ENCODE measurements around the gene PCAT6. TPM values are rescaled to one million over a fixed set of nuclear protein-coding genes. Genes with fewer than 3 reads are reported as not detected.

PCAT6 gene
- total RNA-seq, 1 experiment from 2014 or later, result 0.84 TPM

GRCh38 chr1:202802998-202803932, 7.5 kb upstream of the PCAT6 start:
- TF ChIP-seq, protein P1, sequence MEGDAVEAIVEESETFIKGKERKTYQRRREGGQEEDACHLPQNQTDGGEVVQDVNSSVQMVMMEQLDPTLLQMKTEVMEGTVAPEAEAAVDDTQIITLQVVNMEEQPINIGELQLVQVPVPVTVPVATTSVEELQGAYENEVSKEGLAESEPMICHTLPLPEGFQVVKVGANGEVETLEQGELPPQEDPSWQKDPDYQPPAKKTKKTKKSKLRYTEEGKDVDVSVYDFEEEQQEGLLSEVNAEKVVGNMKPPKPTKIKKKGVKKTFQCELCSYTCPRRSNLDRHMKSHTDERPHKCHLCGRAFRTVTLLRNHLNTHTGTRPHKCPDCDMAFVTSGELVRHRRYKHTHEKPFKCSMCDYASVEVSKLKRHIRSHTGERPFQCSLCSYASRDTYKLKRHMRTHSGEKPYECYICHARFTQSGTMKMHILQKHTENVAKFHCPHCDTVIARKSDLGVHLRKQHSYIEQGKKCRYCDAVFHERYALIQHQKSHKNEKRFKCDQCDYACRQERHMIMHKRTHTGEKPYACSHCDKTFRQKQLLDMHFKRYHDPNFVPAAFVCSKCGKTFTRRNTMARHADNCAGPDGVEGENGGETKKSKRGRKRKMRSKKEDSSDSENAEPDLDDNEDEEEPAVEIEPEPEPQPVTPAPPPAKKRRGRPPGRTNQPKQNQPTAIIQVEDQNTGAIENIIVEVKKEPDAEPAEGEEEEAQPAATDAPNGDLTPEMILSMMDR (conservative IDR thresholded peaks at IDR 0.05; ENCODE audit: low read depth, low read length), result no peak
- no peak for TF ChIP-seq EZH2 (IDR thresholded peaks at IDR 0.05; ENCODE audit: borderline replicate concordance, low read depth, low read length, poor library complexity, severe bottlenecking)
- intact Hi-C loops (cut with micrococcal nuclease; ENCODE audit: unreplicated experiment), result no loop called here
- DNase-seq (ENCODE audit: low spot score), result peak; percentile 81
- no peaks in the 10 kb centered on the region for H3K27me3 ChIP-seq (replicated peaks; ENCODE audit: insufficient read depth, low read depth, low read length, poor library complexity)
- no peaks in the 10 kb centered on the region for H3K36me3 ChIP-seq (ENCODE audit: insufficient read depth, low read length, poor library complexity, severe bottlenecking)
- ChIA-PET CTCF (interaction anchor here (0.6 kb wide), 1 partner anchor 122 kb away, joined by 13 read pairs; no protein-coding TSS in a partner anchor), POLR2A (ENCODE audit: low non-redundant PET) (no interaction called here)
- no TSS peak for BruUV-seq (replicated peaks)
- peaks cover 31% of the 10 kb centered on the region for H3K4me1 ChIP-seq (ENCODE audit: insufficient read depth, low read length, poor library complexity, severe bottlenecking)
- no peaks in the 10 kb centered on the region for H3K9me3 ChIP-seq (ENCODE audit: low read depth, low read length, poor library complexity, severe bottlenecking)
- peak overlapping the region; percentile 18 for H3K27ac ChIP-seq (ENCODE audit: low read depth, low read length, poor library complexity, severe bottlenecking)
- H3K4me3 ChIP-seq (ENCODE audit: low read depth, low read length, poor library complexity, severe bottlenecking), result no peak overlapping the region

GRCh38 chr1:202804126-202804525, 6.6 kb upstream of the PCAT6 start:
- Histone ChIP-seq H3K9me3 (ENCODE audit: low read depth, low read length, poor library complexity, severe bottlenecking) (no peaks in the 10 kb centered on the region), H3K27me3 (replicated peaks; ENCODE audit: insufficient read depth, low read depth, low read length, poor library complexity) (no peaks in the 10 kb centered on the region), H3K36me3 (ENCODE audit: insufficient read depth, low read length, poor library complexity, severe bottlenecking) (no peaks in the 10 kb centered on the region), H3K4me3 (ENCODE audit: low read depth, low read length, poor library complexity, severe bottlenecking) (no peak overlapping the region), H3K27ac (ENCODE audit: low read depth, low read length, poor library complexity, severe bottlenecking) (peak overlapping the region; percentile 29), H3K4me1 (ENCODE audit: insufficient read depth, low read length, poor library complexity, severe bottlenecking) (peaks cover 33% of the 10 kb centered on the region)
- CTCF ChIA-PET, result no interaction called here
- TF ChIP-seq, protein P1 (conservative IDR thresholded peaks at IDR 0.05; ENCODE audit: low read depth, low read length), result no peak
- no peak for TF ChIP-seq EZH2 (IDR thresholded peaks at IDR 0.05; ENCODE audit: borderline replicate concordance, low read depth, low read length, poor library complexity, severe bottlenecking)
- DNase-seq (ENCODE audit: low spot score), result no peak
- no TSS peak for BruUV-seq (replicated peaks)
- intact Hi-C loops (cut with micrococcal nuclease; ENCODE audit: unreplicated experiment), result no loop called here
- POLR2A ChIA-PET (ENCODE audit: low non-redundant PET), result no interaction called here

GRCh38 chr1:202805886-202806844, 4.6 kb upstream of the PCAT6 start:
- ChIA-PET CTCF (interaction anchor here (0.6 kb wide), 1 partner anchor 22 kb away, joined by 9 read pairs; no protein-coding TSS in a partner anchor), POLR2A (ENCODE audit: low non-redundant PET) (no interaction called here)
- TF ChIP-seq, protein P1 (conservative IDR thresholded peaks at IDR 0.05; ENCODE audit: low read depth, low read length), result no peak
- TF ChIP-seq EZH2 (IDR thresholded peaks at IDR 0.05; ENCODE audit: borderline replicate concordance, low read depth, low read length, poor library complexity, severe bottlenecking), result no peak
- H3K9me3 ChIP-seq (ENCODE audit: low read depth, low read length, poor library complexity, severe bottlenecking), result no peaks in the 10 kb centered on the region
- no peaks in the 10 kb centered on the region for H3K36me3 ChIP-seq (ENCODE audit: insufficient read depth, low read length, poor library complexity, severe bottlenecking)
- DNase-seq (ENCODE audit: low spot score), result peak; percentile 32
- H3K4me1 ChIP-seq (ENCODE audit: insufficient read depth, low read length, poor library complexity, severe bottlenecking), result peaks cover 34% of the 10 kb centered on the region
- H3K4me3 ChIP-seq (ENCODE audit: low read depth, low read length, poor library complexity, severe bottlenecking), result peak overlapping the region; percentile 96
- H3K27me3 ChIP-seq (replicated peaks; ENCODE audit: insufficient read depth, low read depth, low read length, poor library complexity), result no peaks in the 10 kb centered on the region
- H3K27ac ChIP-seq (ENCODE audit: low read depth, low read length, poor library complexity, severe bottlenecking), result peak overlapping the region; percentile 89
- intact Hi-C loops (cut with micrococcal nuclease; ENCODE audit: unreplicated experiment), result no loop called here
- TSS peak; percentile 39 for BruUV-seq (replicated peaks)

Data from A673 (cell line).